Esophagus squamous epithelium (tissue), 5 donors: ENCODE measurements around the gene FN3KRP. TPM values are rescaled to one million over a fixed set of nuclear protein-coding genes. Genes with fewer than 3 reads are reported as not detected.

Experiments used
- DNase-seq: peaks from one replicate; lab custom pipeline; 2025; lab: John Stamatoyannopoulos, UW
- H3K27ac ChIP-seq, 4 donors: fragments of 200-600 bp; sonication (generic); one replicate each; pipeline ENCODE4 v1.5.1; 2016 to 2019; ENCODE audit warnings: mild to moderate bottlenecking in 1 of 4
- H3K27me3 ChIP-seq, 4 donors: fragments of 200-600 bp; sonication (generic); 1 replicate in 3 of 4; 2 replicates in 1 of 4; pipeline versions ENCODE4 v1.5.1 to v1.6.0; 2017 to 2021; ENCODE audit warnings: antibody characterized with exemption in 1 of 4
- H3K36me3 ChIP-seq, 3 donors: fragments of 200-600 bp; sonication (generic); one replicate each; pipeline ENCODE4 v1.5.1; 2016 to 2019
- H3K4me1 ChIP-seq, 3 donors: fragments of 200-600 bp; sonication (generic); one replicate each; pipeline ENCODE4 v1.5.1; 2017 to 2019
- H3K4me3 ChIP-seq, 4 donors: fragments of 200-600 bp; sonication (generic); 1 replicate in 3 of 4; 2 replicates in 1 of 4; pipeline ENCODE4 v1.5.1; 2016 to 2019; ENCODE audit warnings: mild to moderate bottlenecking in 2 of 4, moderate library complexity in 1 of 4
- H3K9me3 ChIP-seq, 3 donors: fragments of 200-600 bp; sonication (generic); one replicate each; pipeline ENCODE4 v1.5.1; 2016 to 2019
- CTCF ChIP-seq, 6 experiments: fragments of 450-650 bp in 4 of 6; fragments of 200-600 bp in 2 of 6; sonication (generic) in 2 of 6; IDR thresholded peaks; one replicate each; pipeline ENCODE4 v1.5.1; 2016 to 2019; ENCODE audit warnings: antibody characterized with exemption in 6 of 6, mild to moderate bottlenecking in 4 of 6, moderate library complexity in 4 of 6
- POLR2A ChIP-seq, 4 donors: fragments of 450-650 bp; IDR thresholded peaks; one replicate each; pipeline ENCODE4 v1.6.1; 2017; ENCODE audit warnings: antibody characterized with exemption in 4 of 4, mild to moderate bottlenecking in 4 of 4, moderate library complexity in 3 of 4
- WGBS, 2 donors: methylation state at CpG; one replicate each; pipeline ENCODE4 v1.1.5; 2018; 5-methylcytosine and 5-hydroxymethylcytosine counted together
- intact Hi-C: fragments of 100-400 bp; cut with DNase I; formaldehyde crosslinking; loops from one replicate; pipeline ENCODE4 v1.15.0; 2022
- total RNA-seq, 4 donors: library from RNA; depleted of rRNA; stranded (reverse); fragments of >200 nt; gene quantifications; one replicate each; pipeline ENCODE4 v1.1.0, GENCODE V29; 2016
- donor health status: DM: yes; HTN: yes; CAD: no.

FN3KRP gene
- total RNA-seq, 4 donors from 2014 or later: 9.1 to 13.5 (median 10.2) TPM

- intact Hi-C loops: no loop called here
- Histone ChIP-seq H3K4me1 (peaks cover 6 to 11% (median 10%) of the 10 kb centered on the region in 3 donors), H3K36me3 (peaks cover 12 to 92% (median 13%) of the 10 kb centered on the region in 3 donors)
These were observed 6.0 kb downstream of the FN3KRP start for GRCh38 chr17:82722341-82723013.

GRCh38 chr17:82723169-82723807 is 6.8 kb downstream of the FN3KRP start:
- H3K9me3 ChIP-seq: no peaks in the 10 kb centered on the region
- H3K4me3 ChIP-seq: no peak overlapping the region
- TF ChIP-seq POLR2A (IDR thresholded peaks at IDR 0.05) (no peak), CTCF (IDR thresholded peaks at IDR 0.05) (no peak)
- whole genome bisulfite sequencing, 2 donors: 87 to 90% methylated on average over 20 to 26 of the region's 26 CpGs
- DNase-seq: no peak
- intact Hi-C loops: no loop called here
- peaks cover 0 to 3% (median 2%) of the 10 kb centered on the region in 3 donors for H3K4me1 ChIP-seq
- peaks cover 12 to 100% (median 13%) of the 10 kb centered on the region in 3 donors for H3K36me3 ChIP-seq
- H3K27ac ChIP-seq: no peak overlapping the region
- H3K27me3 ChIP-seq: no peaks in the 10 kb centered on the region

More at GRCh38 chr17:82722341-82723013, 6.0 kb downstream of the FN3KRP start:
- no peak overlapping the region for H3K27ac ChIP-seq
- H3K4me3 ChIP-seq: no peak overlapping the region
- TF ChIP-seq CTCF (IDR thresholded peaks at IDR 0.05): no peak
- no peaks in the 10 kb centered on the region for H3K27me3 ChIP-seq
- WGBS, 2 donors: 81% methylated on average over 10 to 16 of the region's 19 CpGs
- H3K9me3 ChIP-seq: no peaks in the 10 kb centered on the region
- no peak for DNase-seq

- H3K36me3 ChIP-seq: peaks cover 6 to 92% (median 6%) of the 10 kb centered on the region in 3 donors
These were observed 9.9 kb downstream of the FN3KRP start for GRCh38 chr17:82726427-82726826.

GRCh38 chr17:82729479-82730260 is 13.2 kb downstream of the FN3KRP start:
- intact Hi-C loops: no loop called here

More at GRCh38 chr17:82726427-82726826, 9.9 kb downstream of the FN3KRP start:
- no peaks in the 10 kb centered on the region for H3K4me1 ChIP-seq
- TF ChIP-seq POLR2A (IDR thresholded peaks at IDR 0.05) (no peak), CTCF (IDR thresholded peaks at IDR 0.05) (no peak)
- no CpG with 5 or more reads among the region's 10 CpGs for WGBS, 2 donors
- H3K27me3 ChIP-seq: no peaks in the 10 kb centered on the region
- H3K27ac ChIP-seq: no peak overlapping the region
- no peak overlapping the region for H3K4me3 ChIP-seq
- intact Hi-C loops: no loop called here
- H3K9me3 ChIP-seq: no peaks in the 10 kb centered on the region
- DNase-seq: no peak

More at GRCh38 chr17:82729479-82730260, 13.2 kb downstream of the FN3KRP start:
- Histone ChIP-seq H3K36me3 (peaks cover 0 to 84% (median 6%) of the 10 kb centered on the region in 3 donors), H3K9me3 (peaks cover 0 to 16% (median 6%) of the 10 kb centered on the region in 3 donors), H3K27ac (no peak overlapping the region), H3K27me3 (no peaks in the 10 kb centered on the region), H3K4me3 (no peak overlapping the region), H3K4me1 (peaks cover 0 to 4% (median 0%) of the 10 kb centered on the region in 3 donors)
- WGBS, 2 donors: 86 to 98% methylated on average over 30 to 39 of the region's 48 CpGs
- TF ChIP-seq CTCF (IDR thresholded peaks at IDR 0.05): no peak
- no peak for TF ChIP-seq POLR2A (IDR thresholded peaks at IDR 0.05)
- DNase-seq: no peak
